HUES48 (cell line): ENCODE measurements around the gene CHCHD3.

Experiments
- H3K27ac ChIP-seq: one replicate; pipeline ENCODE4 v1.7.0; 2013; ENCODE audit warnings: low read depth, low read length, inconsistent platforms
- H3K27me3 ChIP-seq: 2 replicates; pipeline ENCODE4 v1.6.1; 2013; ENCODE audit warnings: mild to moderate bottlenecking, low read length; ENCODE audit not compliant: control insufficient read depth, insufficient read depth
- H3K36me3 ChIP-seq: 2 replicates; pipeline ENCODE4 v1.6.1; 2013; ENCODE audit warnings: low read length; ENCODE audit not compliant: control insufficient read depth, insufficient read depth
- H3K4me1 ChIP-seq: 2 replicates; pipeline ENCODE4 v1.6.1; 2013; ENCODE audit warnings: mild to moderate bottlenecking, low read length; ENCODE audit not compliant: control insufficient read depth, insufficient read depth
- H3K4me3 ChIP-seq: 2 replicates; pipeline ENCODE4 v1.5.1; 2013; ENCODE audit warnings: mild to moderate bottlenecking, low read depth, low read length
- H3K9ac ChIP-seq: 2 replicates; pipeline ENCODE4 v1.6.1; 2013; ENCODE audit warnings: mild to moderate bottlenecking, low read depth, low read length, moderate library complexity
- H3K9me3 ChIP-seq: 2 replicates; pipeline ENCODE4 v1.6.1; 2013; ENCODE audit warnings: low read length; ENCODE audit not compliant: control insufficient read depth, insufficient read depth

CHCHD3 gene

GRCh38 chr7:133023370-133024071, 58.4 kb downstream of the CHCHD3 start:
- no peaks in the 10 kb centered on the region for H3K9me3 ChIP-seq
- H3K36me3 ChIP-seq: peaks cover 4% of the 10 kb centered on the region; the same call in 1 of the 2 replicates
- no peak overlapping the region for H3K9ac ChIP-seq
- H3K27ac ChIP-seq: no peak overlapping the region
- H3K4me1 ChIP-seq: peaks cover 8% of the 10 kb centered on the region; the same call in 1 of the 2 replicates
- H3K27me3 ChIP-seq: no peaks in the 10 kb centered on the region
- no peak overlapping the region for H3K4me3 ChIP-seq

DNA sequence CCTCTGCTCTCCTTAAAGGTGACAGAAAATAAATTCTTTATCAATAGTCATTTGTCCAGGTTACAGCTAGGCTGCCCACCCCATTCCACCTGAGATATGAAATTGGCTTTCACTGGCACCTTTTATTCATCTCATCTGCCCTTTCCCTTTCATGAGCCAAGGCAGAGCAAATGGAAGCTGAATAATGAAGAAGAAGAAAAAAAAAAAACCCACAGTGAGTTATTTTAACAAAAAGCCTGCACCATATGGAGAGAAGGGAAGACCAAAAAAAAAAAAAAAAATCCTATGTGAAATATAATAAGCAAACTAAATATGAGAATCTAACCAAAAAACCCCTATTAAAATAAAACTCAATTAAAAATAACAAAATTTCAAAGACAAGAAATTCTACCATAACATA, 59.2 kb downstream of the CHCHD3 start:
- no peaks in the 10 kb centered on the region for H3K27me3 ChIP-seq
- peaks cover 8% of the 10 kb centered on the region; the same call in 1 of the 2 replicates for H3K4me1 ChIP-seq
- H3K9me3 ChIP-seq: no peaks in the 10 kb centered on the region
- no peak overlapping the region for H3K27ac ChIP-seq
- H3K4me3 ChIP-seq: no peak overlapping the region
- H3K36me3 ChIP-seq: peaks cover 4% of the 10 kb centered on the region; the same call in 1 of the 2 replicates
- no peak overlapping the region for H3K9ac ChIP-seq

DNA sequence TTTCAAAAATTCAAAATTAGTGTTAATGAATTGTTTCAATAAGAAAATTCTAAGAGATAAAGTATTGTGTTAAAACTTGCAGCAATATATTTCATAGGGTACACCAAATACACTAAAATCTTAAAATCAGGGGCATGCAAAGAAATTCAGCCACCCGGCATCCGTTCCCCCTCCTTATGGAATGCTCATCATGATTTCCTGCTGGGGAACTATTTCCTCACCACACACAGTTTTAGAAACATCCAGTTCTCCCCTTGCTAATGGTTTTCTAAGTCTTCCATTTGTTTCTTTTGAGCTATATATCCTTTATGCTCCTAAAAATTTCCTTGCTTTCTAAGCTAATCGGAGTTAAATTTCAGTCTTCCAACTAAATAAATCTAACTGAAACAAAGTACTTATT, 60.7 kb downstream of the CHCHD3 start:
- Histone ChIP-seq H3K9ac (no peak overlapping the region), H3K4me1 (peaks cover 18% of the 10 kb centered on the region; the same call in 1 of the 2 replicates), H3K9me3 (no peaks in the 10 kb centered on the region), H3K27me3 (no peaks in the 10 kb centered on the region), H3K36me3 (peaks cover 4% of the 10 kb centered on the region; the same call in 1 of the 2 replicates), H3K4me3 (no peak overlapping the region), H3K27ac (peak overlapping the region; percentile 46)

- Histone ChIP-seq H3K4me1 (peaks cover 18% of the 10 kb centered on the region; the same call in 1 of the 2 replicates), H3K9ac (no peak overlapping the region), H3K27me3 (no peaks in the 10 kb centered on the region), H3K4me3 (no peak overlapping the region), H3K9me3 (no peaks in the 10 kb centered on the region), H3K36me3 (peaks cover 4% of the 10 kb centered on the region; the same call in 1 of the 2 replicates), H3K27ac (no peak overlapping the region)
Observed at GRCh38 chr7:133020496-133020895, 61.4 kb downstream of the CHCHD3 start.

DNA sequence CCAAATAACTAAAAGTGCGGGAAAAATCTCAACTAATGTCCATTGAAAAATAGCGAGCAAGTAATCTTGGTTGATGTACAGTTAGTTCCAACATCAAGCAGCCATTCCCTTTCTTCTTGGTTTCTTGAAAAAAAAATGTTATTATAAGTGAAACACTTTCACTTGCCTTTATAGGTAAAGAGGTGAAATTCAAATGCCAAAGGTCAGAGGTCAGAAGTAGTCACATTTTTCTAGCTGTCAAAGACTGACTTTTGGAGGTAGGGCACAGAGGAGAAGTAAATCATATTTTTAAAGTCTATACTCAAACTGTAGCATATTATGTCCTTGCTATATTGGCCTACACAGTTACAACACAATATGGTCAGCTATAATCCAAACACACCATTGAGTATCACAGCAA, 62.3 kb downstream of the CHCHD3 start:
- peaks cover 18% of the 10 kb centered on the region; the same call in 1 of the 2 replicates for H3K4me1 ChIP-seq
- no peaks in the 10 kb centered on the region for H3K9me3 ChIP-seq
- H3K9ac ChIP-seq: no peak overlapping the region
- no peaks in the 10 kb centered on the region for H3K27me3 ChIP-seq
- peaks cover 4% of the 10 kb centered on the region; the same call in 1 of the 2 replicates for H3K36me3 ChIP-seq
- H3K27ac ChIP-seq: no peak overlapping the region
- no peak overlapping the region for H3K4me3 ChIP-seq

- Histone ChIP-seq H3K27ac (no peak overlapping the region), H3K9ac (no peak overlapping the region), H3K4me3 (no peak overlapping the region), H3K4me1 (peaks cover 18% of the 10 kb centered on the region; the same call in 1 of the 2 replicates), H3K36me3 (no peaks in the 10 kb centered on the region), H3K27me3 (no peaks in the 10 kb centered on the region), H3K9me3 (no peaks in the 10 kb centered on the region)
Observed at GRCh38 chr7:133016604-133017003, 65.3 kb downstream of the CHCHD3 start.

- H3K9ac ChIP-seq: no peak overlapping the region
- H3K27ac ChIP-seq: no peak overlapping the region
- H3K4me1 ChIP-seq: peaks cover 11% of the 10 kb centered on the region; the same call in 1 of the 2 replicates
- H3K4me3 ChIP-seq: no peak overlapping the region
- no peaks in the 10 kb centered on the region for H3K9me3 ChIP-seq
- H3K36me3 ChIP-seq: no peaks in the 10 kb centered on the region
- H3K27me3 ChIP-seq: no peaks in the 10 kb centered on the region
Observed at GRCh38 chr7:133015888-133016287, 66.0 kb downstream of the CHCHD3 start.

DNA sequence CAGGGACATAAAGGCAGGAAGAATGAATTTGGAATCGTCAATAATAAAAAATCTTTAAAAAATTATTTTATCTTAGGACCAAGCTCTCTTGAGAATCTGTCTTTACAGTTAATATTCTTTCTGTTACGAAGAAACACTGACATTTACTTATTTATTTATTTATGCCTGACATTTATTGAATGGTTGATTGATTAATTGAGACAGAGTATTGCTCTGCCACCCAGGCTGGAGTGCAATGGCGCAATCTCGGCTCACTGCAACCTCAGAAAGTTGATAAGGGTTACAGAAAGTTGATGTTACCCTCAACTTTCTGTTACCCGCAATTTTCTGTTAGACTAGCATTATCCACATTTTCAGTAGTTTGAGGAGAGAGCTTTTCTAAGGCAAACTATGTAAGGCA, 70.1 kb downstream of the CHCHD3 start:
- H3K36me3 ChIP-seq: no peaks in the 10 kb centered on the region; the same call in 1 of the 2 replicates
- no peak overlapping the region for H3K9ac ChIP-seq
- H3K9me3 ChIP-seq: no peaks in the 10 kb centered on the region
- peaks cover 5% of the 10 kb centered on the region; the same call in 1 of the 2 replicates for H3K4me1 ChIP-seq
- H3K27me3 ChIP-seq: no peaks in the 10 kb centered on the region
- no peak overlapping the region for H3K27ac ChIP-seq
- no peak overlapping the region for H3K4me3 ChIP-seq

DNA sequence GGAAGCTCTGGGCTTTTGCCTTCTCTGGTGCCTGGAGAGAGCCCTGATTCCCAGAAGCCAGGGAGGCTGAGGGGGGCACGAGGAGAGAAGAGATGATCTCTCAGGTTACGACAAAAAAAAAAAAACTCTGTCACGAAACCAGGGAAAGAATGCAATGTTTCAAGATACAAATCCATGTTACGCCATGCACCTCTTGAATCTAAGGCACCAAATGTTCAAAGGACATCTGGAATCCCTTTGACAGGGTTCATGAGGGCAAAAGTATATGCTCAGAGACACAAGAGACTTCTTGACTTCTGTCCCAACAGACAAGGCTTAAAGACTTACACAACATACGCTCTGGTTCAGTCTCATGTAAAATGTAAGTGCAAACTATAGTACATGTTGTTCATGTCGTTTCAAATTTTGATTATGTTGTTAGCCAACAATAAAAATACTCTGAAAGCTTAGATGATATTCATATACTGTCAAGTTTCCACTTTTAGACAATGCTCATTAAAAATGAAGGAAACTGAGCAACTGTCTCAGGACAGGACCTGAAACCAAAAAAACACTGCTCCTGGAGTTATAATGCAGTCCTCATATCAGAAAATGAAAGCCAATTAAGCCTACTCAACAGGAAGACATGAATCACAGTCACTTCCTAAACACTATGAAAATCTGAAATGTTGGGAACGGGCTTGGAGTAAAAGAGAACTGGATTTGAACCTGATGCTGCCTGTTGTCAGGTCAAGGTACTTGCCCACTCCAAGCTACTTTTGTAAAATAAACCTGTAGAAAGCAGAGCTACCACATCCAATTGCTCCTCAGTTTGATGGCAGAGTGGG, 72.3 kb downstream of the CHCHD3 start:
- Histone ChIP-seq H3K9ac (no peak overlapping the region), H3K9me3 (no peaks in the 10 kb centered on the region), H3K27me3 (no peaks in the 10 kb centered on the region), H3K4me3 (no peak overlapping the region), H3K4me1 (no peaks in the 10 kb centered on the region; the same call in 1 of the 2 replicates), H3K27ac (no peak overlapping the region), H3K36me3 (no peaks in the 10 kb centered on the region; the same call in 1 of the 2 replicates)

DNA sequence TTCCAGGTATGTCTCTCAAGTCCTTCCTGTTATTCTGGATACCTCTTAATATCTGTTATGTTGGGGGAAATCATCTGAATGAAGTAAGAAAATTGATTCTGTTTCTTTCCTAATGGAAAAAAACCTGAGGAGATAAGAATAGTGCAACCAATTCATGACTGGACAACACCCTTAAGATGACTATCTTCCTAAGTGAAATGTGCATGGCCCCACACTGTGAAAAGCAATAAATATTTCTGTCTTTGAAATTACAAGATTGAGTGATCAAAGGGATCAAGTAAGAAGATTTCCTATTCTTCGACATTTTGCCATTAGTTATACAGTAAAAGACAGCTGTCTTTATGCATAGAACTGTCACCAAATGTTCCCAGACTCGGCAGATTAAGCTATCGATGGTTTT, 73.9 kb downstream of the CHCHD3 start:
- H3K4me1 ChIP-seq: no peaks in the 10 kb centered on the region
- no peaks in the 10 kb centered on the region for H3K9me3 ChIP-seq
- H3K4me3 ChIP-seq: no peak overlapping the region
- no peaks in the 10 kb centered on the region for H3K27me3 ChIP-seq
- H3K36me3 ChIP-seq: no peaks in the 10 kb centered on the region; the same call in 1 of the 2 replicates
- H3K27ac ChIP-seq: no peak overlapping the region
- no peak overlapping the region for H3K9ac ChIP-seq
